GM04503 (cell line): Measurements from ENCODE around the gene MAJIN.

Experiments
- DNase-seq: peaks from one replicate; pipeline ENCODE4 v3.0.0-alpha.2; 2012; ENCODE audit warnings: low read depth

MAJIN gene

GRCh38 chr11:64892411-64892831 lies 79.5 kb downstream of the MAJIN start:
- DNase-seq: no peak

GRCh38 chr11:64891880-64892279 lies 80.0 kb downstream of the MAJIN start:
- DNase-seq: no peak

- no peak for DNase-seq
These were observed 80.6 kb downstream of the MAJIN start for GRCh38 chr11:64891215-64891848.

- no peak for DNase-seq
These were observed 81.4 kb downstream of the MAJIN start for GRCh38 chr11:64890522-64890939.

- no peak for DNase-seq
These were observed 83.0 kb downstream of the MAJIN start for GRCh38 chr11:64888729-64889511.

- DNase-seq: no peak
These were observed 83.5 kb downstream of the MAJIN start for GRCh38 chr11:64888406-64888728.
